NCI-H1694 treated with DMSO at 0.1 percent for 48 hours (cell line): ENCODE results near the gene CHAD.
"Not testable (repeated sequence)": the region's sequence is repeated elsewhere in the genome, so short reads cannot be mapped to it uniquely, and the experiment has no call there.

Experiments
- DNase-seq: peaks from one replicate; lab custom pipeline; 2025; lab: John Stamatoyannopoulos, UW

The CHAD gene

DNA sequence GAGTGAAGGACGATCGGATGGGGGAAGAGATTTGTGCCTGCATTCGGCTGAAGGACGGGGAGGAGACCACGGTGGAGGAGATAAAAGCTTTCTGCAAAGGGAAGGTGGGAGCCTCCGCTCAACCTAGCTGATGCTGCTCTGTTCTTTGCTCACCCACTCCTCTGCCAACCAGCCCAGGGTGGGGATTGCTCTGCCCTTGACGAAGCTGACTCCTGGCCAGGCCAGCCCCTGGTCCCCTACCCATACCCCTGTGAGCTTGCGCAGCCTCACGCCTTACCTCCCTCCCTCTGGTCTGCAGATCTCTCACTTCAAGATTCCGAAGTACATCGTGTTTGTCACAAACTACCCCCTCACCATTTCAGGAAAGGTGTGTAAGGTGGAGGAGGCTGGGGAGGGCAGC is 5.2 kb upstream of the CHAD start:
- DNase-seq, result no peak

DNA sequence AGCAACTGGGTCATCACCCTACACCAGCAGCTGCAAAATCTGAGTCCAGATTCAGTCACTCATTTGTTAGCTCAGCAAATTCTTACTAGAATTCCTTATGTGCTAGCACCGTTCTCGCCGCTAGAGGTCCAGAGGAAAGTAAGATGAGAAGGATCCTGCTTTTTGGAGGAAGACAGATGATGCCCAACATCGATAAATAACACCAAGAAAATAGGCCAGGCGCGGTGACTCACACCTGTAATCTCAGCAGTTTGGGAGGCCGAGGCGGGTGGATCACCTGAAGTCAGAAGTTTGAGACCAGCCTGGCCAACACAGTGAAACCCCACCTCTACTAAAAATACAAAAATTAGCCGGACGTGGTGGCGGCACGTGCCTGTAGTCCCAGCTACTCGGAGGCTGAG is 4.1 kb upstream of the CHAD start:
- DNase-seq, result not testable (repeated sequence)

DNA sequence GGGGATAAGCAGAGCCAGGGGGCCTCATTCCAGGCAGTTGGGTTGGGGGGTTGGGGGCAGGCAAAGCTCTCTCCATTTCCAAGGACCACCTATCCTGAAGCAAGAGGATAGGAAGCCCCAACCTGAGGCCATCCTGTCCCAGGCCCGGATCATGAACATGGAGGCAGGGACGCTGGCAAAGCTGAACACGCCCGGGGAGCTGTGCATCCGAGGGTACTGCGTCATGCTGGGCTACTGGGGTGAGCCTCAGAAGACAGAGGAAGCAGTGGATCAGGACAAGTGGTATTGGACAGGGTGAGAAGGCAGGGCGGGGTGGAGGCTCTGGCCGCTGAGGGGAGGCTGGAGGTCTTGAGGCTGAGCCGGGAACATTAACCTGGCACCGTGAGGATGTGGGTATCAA is 3.6 kb upstream of the CHAD start:
- no peak for DNase-seq

DNA sequence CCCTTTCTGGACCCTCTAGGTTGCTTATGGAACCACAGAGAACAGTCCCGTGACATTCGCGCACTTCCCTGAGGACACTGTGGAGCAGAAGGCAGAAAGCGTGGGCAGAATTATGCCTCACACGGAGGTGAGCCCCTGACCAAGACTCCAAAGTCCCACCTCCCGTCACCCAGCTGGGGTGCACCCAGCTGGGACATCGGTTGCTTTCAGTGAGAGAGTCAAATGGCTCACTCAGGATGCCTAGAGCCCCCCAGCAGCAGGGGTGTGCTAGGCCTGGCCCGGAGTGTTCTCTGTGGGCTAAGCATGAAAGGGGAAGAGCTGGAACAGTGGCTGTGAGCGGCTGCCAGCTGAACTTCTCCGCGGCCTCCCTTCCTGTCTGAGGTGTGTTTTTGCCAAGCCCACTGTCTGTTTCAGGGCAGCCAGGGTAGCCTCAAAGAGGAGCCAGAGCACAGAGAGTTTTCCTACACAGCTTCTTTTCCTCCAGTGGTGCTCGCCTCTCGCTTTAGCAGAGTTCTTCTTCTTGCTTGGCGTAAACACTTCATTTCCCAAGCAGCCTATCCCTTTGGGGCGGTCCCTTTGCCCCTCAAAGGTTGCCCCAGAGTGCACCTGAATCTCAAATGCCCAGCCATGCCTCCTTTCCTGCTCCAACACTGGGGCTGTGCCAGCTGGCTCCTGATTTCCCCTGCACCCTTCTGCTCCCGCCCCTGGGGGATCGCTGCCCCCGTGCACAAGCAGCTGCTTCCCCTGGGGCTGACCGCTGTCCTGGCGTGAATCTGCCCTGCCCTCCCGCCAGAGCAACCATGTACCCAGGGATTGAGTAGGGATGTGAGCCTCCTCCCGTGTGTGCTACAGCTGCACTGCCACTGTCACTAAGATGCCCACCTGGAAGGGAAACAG is 2.6 kb upstream of the CHAD start:
- DNase-seq, result no peak

DNA sequence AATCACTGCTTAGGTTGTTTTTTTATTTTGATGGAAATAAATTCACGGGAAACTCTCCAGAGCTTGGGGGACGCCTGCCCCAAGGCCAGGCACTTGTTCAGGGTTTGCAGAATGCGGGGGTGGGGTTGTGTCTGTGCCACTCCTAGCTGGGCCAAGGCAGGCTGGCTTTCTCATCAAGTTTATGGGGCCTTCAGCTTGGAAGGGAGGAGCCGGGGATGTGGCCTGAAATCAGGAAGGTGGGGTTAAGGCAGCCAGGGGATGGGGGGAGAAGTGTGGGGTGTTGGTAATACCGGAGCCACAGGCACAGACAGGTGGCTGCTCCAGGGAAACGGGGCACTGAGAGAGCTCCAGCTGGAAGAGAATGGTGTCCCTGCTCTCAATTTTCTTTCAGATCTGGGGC is 1.7 kb upstream of the CHAD start:
- DNase-seq, result no peak

DNA sequence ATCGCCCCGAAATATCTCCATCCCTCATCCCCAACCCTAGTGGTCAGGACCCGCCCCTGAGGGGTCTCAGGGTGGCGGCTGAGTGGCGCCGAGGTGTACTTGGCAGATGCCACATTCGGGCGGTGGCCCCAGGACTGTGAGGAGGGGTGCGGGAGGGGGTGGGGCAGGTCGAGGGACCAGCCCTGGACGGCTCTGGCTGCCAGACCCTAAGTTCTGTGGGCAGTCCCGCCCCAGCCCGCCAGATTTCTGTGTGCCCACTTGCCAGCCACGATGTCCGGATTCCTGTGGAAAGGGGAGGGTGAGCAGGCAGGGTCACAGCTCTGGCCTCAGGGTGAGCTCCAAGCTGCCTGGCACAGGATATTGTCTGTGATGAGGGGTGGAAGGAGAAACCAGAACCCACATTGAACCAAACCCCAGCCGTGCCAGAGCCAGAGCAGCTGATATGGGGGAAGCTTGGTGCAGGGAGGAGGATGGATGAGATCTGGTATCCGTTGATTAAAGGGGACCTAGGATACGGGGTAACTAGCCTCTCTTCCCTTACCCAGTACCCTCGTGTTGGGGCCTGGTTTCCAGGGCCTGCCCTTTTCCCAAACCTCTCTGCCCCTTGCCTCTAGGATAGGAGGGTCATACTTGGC is 1.1 kb upstream of the CHAD start:
- no peak for DNase-seq

DNA sequence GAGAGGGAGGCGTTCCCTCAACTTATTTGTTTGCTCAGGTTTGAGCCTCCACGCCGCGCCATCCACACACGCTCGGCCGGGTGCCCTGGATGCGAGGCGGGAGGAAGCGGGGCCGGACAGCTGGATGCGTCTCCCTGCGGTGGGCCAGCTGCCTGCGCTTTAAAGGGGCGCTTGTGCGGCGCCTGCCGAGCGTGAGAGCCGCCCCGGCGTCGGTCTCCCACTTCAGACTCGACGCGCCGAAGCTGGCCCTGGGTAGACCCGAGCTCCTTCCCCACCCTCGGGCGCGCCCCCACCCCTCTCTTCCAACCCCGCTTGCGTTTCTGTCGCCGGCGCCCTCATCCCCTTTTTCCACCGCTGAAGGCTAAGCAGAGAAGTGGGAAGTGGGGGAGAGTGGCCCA is 527 bp upstream of the CHAD start:
- no peak for DNase-seq

DNA sequence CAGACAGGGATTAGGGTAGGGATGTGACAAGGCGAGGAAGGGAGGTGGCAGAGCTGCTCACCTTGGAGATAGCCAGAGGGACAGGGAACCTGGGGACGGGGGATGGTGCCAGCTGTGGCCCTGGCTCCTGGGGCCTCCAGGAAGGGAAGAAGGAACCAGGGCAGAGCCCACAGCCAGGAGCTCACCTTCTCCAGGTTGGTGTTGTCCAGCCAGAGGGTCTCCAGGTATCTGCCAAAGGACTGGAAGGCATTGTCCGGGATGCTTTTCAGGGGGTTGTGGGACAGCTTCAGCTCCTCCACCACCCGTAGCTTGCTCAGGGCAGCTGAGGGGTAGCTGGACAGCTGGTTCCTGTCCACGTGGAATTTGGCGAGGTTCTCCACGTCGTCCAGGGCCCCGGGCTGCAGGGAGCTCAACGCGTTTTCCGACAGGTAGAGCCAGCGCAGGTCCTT is 801 bp downstream of the CHAD start:
- DNase-seq, result no peak

DNA sequence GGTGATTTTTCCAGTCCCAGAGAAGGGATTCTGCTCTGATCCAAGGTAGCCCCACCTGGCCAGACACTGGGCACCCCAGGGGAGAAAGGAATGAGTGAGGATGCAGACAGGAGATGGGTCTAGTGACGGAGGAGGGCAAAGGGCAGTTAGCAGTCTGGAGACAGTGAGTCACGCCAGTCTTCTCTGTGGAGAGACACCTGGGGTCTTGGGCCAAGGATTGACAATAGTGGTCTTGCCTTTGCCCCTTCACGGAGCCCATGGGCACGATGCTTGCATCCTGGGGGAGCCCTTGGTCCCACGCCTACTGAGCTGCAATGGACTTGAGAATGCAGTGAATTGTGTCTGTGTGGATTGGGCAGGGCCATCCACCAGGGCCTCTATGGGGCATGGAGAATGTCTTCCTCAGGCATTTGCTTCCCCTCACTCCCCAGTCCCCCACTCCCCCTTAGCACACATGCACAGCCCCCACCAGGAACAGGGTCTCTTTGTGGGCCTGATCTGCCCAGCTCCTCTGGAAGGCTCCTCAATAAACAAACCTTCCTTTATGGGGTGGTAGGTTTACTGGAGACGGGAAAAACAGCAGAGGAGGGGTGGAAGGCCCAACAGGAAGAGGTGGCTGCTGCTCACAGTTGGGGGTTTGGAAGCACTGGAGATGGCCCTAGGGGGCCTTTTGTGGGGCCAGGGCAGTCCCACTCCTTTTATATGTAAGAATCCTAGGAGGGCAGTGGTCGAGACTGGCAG is 1.4 kb downstream of the CHAD start:
- no peak for DNase-seq

DNA sequence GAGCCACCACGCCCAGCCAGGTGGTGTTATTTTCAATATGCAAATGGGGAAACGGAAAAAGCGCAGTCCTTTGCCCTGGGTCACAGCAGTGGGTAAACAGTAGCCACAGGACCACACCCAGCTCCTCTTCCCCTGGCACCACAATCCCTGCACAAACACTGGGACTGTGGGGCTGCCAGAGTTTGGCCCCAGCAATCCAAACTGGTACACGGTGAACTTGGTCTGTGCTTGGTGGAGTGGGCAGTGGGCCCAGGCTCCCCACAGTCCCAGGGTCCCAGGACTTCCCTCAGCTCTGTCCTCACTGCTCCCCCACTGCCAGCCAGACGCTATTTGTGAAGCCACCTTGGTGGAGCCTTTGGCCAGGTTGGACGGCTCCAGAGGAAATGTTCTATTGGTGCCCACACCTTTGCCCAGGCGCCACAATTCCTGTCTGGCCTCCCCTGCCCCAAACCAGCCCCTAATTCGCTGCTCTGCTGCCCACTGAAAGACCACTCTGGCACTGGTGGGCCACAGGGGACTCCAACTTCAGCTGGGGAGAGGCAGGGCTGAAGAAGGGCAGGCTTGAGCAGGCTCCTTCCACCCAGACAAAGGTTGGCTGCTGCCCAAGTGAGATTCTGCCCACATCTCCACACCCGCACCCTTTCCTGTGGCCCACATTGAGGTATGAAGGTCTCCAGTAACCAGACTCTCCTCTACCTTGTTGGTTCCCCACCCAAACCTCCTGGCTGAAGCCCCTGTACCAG is 2.1 kb downstream of the CHAD start:
- DNase-seq, result no peak

DNA sequence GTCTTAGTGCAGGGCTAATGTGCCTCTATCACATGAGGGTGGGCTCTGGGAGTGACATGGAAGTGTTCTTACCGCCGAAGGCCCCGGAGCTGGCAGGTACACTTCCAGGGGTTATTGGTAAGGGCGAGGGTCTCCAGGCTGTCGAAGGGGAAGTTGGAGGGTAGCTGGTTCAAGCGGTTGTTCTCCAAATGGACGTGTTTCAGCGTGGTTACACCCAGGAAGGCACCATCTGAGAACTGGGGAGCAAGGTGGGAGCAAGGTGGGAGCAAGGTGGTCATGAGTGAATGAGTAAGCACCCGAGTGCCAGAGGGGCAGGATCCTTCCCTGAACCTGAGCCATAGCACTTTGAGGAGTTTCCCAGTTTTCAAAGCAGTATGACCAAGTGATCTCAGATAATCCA is 3.0 kb downstream of the CHAD start:
- no peak for DNase-seq

DNA sequence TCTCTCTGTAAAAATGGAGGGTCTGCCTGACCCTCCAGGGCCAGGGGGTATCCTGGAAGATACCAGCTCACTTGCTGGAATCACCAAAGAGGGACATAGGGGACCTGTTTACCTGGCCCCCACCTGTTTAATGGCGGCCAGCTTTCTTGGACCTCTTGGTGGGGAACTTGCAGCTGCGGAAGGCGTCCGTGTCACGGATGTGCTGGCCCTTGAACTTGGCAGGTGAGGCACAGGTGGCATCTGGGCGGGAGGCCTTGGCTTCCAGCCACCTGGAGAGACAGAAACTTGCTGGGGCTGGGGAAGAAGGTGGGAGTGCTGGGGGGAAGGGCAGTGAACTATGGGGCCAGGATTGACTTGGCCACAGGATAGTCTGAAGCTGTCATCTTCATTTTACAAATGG is 3.5 kb downstream of the CHAD start:
- DNase-seq, result no peak

DNA sequence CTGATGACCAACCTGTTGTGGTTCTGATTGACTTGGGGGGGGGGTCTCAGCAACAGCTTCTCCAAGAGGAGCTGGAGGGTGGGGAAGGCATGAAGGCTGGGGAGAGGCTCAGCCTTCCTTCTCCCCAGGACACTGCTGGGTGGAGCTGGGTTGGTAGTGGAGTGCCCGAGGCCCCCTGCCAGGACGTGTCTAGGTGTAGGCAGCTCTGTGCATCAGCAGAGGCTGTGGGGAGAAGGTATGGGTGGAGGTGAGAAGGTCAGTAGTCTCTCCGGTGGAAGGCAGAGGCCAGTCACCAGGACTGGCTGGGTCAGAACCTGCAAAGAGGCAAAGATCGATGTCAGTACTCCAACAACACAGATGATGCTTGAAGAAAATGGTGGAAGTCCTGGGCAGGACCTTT is 3.9 kb downstream of the CHAD start:
- DNase-seq, result no peak

DNA sequence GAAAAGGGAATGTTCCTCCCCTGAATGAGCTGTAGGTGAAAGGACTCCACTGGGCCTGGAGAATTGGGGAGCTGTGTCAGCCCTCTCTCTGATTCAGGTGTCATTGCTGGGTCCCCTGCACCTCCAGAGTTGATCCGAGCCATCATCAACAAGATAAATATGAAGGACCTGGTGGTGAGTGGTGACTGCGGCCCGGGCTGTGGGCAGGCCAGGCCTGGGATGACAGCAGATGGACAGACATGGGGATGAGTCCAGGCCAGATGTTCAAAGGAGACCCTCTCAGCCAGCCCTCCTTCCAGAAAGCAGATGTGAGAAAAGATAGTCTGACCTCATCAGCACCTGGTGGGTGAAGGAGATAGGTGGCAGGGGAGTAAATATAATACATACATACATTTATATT is 4.6 kb downstream of the CHAD start:
- no peak for DNase-seq

DNA sequence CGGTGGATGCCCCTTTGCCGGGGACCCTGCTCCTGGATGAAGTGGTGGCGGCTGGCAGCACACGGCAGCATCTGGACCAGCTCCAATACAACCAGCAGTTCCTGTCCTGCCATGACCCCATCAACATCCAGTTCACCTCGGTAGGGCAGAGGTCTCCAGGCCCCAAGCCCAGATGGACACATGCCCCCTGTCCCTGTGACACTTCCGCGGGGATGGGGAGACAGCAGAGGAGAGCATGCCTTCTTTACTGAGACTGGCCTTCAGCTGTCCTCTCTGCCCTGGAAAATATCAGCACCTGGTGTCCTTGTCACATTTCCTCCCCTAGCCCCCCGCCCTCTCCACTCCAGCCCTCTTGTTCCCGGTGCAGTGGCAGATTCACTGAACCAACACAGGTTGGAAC is 6.2 kb downstream of the CHAD start:
- no peak for DNase-seq

DNA sequence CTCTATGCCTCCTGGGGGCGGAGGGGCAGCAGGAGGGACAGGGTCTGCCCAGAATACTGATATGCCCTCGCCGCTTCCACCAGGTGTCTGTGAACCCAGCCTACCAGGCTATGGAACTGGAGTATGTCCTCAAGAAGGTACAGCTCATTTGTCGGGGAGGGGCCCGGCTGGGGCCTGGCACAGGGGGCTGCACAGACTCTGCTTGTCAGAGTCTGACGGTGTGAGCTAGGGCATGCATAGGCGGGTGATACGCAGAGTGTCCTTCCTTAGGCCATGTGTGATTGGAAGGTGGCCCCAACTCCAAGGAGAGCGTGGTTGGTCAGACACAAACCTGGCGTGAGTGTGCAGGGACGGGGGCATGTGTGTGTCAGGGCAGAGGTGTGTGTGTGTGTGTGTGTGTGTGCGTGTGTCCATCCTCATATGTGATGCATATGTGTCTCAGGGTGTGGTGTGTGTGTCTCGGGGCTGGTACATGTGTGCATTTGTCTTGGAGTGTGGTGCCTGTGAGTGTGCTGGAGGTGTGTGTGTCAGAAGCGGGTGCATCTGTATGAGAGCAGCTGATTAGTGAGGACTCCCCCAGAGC is 7.0 kb downstream of the CHAD start:
- no peak for DNase-seq

DNA sequence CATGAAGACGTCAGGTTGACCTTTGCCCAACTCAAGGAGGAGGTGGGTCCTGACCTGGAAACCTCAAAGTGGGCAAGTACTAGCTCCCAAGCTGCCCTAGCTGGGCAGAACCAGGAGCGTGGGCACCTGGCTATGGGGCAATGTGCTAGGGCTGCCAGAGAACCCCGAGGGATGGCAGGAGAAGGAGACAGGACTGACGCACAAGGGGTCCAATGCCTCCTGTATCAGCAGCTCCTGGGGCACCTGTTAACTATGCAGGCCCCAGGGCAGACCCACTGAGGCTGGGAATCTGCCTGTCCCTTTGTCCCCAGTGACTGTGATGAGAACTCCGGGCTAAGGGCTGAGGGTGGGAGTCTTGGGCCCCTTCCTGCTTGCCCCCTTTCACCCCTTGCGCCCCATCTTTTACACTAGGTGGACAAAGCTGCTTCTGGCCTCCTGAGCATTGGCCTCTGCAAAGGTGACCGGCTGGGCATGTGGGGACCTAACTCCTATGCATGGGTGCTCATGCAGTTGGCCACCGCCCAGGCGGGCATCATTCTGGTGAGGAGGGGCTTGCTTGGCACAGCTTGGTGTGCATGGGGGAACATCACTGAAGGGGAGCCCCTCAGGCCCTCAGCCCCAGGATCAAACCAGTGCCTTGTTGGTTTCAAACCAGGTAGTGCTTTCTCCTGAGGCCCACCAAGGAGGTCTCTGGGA is 7.7 kb downstream of the CHAD start:
- DNase-seq, result no peak

DNA sequence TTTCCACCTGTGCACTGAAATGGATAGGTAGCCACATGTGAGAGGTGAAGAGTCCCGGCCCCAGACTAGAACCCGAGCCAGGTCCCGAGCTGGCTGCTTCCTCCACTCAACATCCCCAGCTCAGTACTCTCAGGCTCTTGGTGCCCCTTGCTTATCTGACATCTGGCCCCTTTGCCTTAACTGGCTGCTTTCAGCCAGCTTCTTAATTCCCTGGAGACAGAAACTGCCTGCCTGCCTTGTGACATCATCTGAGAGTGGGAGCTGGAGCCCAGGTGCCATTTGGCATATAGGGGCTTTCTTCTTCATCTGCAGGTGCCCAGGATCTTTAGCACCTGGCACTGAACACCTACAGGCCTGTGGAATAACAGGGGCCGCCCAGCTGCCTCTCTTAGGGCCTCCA is 8.9 kb downstream of the CHAD start:
- no peak for DNase-seq

DNA sequence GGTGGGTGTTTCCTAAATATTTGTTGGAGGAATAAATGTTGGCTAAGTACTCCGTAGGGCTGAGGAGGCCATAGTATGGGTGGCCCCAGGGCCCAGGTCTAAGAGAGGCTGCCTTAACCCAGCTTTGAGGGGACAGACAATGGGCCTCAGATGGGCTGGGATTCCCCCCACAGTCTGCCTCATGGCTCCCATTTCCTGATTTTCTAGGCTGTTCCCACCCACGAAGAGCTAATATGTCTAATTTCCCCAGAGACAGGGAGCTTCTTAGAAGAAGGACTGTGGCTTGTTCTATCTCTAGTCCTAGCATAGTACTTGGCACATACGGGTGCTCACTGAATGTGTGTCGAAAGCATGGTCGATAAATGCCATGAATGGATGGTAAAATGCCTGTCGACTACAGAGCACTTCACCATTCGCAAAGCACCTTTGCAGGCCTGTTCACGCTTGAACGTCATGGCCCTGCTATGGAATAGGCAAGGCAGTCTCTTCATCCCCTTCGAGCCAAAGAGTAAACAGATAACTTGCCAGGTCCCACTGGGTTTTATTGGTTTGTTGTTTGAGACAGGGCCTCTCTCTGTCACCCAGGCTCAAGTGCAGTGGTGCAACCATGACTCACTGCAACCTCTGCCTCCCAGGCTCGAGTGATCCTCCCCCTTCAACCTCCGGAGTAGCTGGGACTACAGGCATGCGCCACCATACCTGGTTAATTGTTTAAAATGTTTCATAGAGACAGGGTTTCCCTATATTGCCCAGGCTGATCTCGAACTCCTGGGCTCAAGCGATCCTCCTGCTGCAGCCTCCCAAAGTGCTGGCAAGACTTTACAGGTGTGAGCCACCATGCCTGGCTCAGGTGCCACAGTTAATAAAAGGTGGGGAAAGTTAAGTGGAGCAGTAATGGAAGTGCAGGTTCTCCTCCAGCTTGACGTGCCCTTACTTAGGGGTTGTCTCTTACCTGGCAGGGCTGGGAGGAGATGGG is 9.7 kb downstream of the CHAD start:
- no peak for DNase-seq

DNA sequence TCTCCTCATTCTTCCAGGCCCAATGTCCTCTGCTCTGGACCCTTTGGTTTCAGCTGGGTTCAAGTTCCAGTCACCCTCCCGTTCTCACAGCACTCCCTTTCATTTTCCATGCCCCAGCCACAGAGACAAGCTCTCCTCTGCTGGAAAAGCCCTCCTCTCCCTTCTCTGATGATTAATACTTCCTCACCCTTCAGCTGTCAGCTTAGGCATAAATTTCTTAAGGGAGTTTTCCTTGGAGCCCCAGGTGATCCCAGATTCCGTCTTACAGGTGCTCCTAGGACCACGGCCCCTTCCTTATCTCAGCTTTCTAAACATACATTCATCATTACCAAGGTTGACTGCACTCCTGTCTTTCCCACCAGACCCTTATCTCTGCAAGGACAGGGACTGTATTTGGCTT is 10.4 kb downstream of the CHAD start:
- no peak for DNase-seq
